RWPE2 (cell line): ENCODE measurements around the gene LRP1B.
A peak's percentile ranks its signal among the peaks of the same experiment; 100 is the strongest.

Experiments
- ATAC-seq: fragments of 200-7000 bp; cut with Tn5 transposase; 3 replicates; pipeline ENCODE4 v1.9.1; 2021; ENCODE audit warnings: low read depth
- DNase-seq: peaks from one replicate; pipeline ENCODE4 v3.0.0-alpha.2; 2020; ENCODE audit warnings: low spot score
- H3K27ac ChIP-seq: fragments of 450-650 bp; 2 replicates; pipeline ENCODE4 v1.5.1; 2017; ENCODE audit warnings: mild to moderate bottlenecking; ENCODE audit not compliant: poor library complexity, severe bottlenecking
- H3K27me3 ChIP-seq: fragments of 250-450 bp; sonication (Bioruptor Pico); 2 replicates; pipeline ENCODE4 v1.5.1; 2021; ENCODE audit warnings: mild to moderate bottlenecking, moderate library complexity; ENCODE audit not compliant: insufficient read depth, poor library complexity, severe bottlenecking
- H3K36me3 ChIP-seq: fragments of 250-450 bp; sonication (Bioruptor Pico); 2 replicates; pipeline ENCODE4 v1.5.1; 2020; ENCODE audit warnings: low read depth, mild to moderate bottlenecking, moderate library complexity
- H3K4me1 ChIP-seq: fragments of 250-450 bp; sonication (Bioruptor Pico); 2 replicates; pipeline ENCODE4 v1.5.1; 2021; ENCODE audit warnings: mild to moderate bottlenecking, moderate library complexity; ENCODE audit not compliant: insufficient read depth, poor library complexity, severe bottlenecking
- H3K4me3 ChIP-seq: fragments of 250-450 bp; sonication (Bioruptor Pico); 2 replicates; pipeline ENCODE4 v1.5.1; 2021; ENCODE audit warnings: mild to moderate bottlenecking, moderate library complexity; ENCODE audit not compliant: severe bottlenecking
- H3K9me3 ChIP-seq: fragments of 250-450 bp; sonication (Bioruptor Pico); 2 replicates; pipeline ENCODE4 v1.5.1; 2021; ENCODE audit warnings: mild to moderate bottlenecking, moderate library complexity; ENCODE audit not compliant: severe bottlenecking
- CTCF ChIP-seq: fragments of 450-650 bp; IDR thresholded peaks from one replicate; pipeline ENCODE4 v1.5.1; 2017; ENCODE audit warnings: mild to moderate bottlenecking, moderate library complexity; ENCODE audit not compliant: poor library complexity, severe bottlenecking

The LRP1B gene

GRCh38 chr2:142134911-142135310, 4.1 kb upstream of the LRP1B start:
- no peaks in the 10 kb centered on the region for H3K36me3 ChIP-seq
- H3K4me3 ChIP-seq = no peak overlapping the region
- no peaks in the 10 kb centered on the region for H3K9me3 ChIP-seq
- DNase-seq (no peak), ATAC-seq (no peak)
- TF ChIP-seq CTCF = no peak
- peaks cover 38% of the 10 kb centered on the region for H3K27me3 ChIP-seq
- H3K27ac ChIP-seq = no peak overlapping the region
- H3K4me1 ChIP-seq = no peaks in the 10 kb centered on the region

GRCh38 chr2:142130111-142131009, 456 bp downstream of the LRP1B start:
- no peak for TF ChIP-seq CTCF
- no peak overlapping the region for H3K27ac ChIP-seq
- H3K36me3 ChIP-seq = no peaks in the 10 kb centered on the region
- H3K9me3 ChIP-seq = no peaks in the 10 kb centered on the region
- ATAC-seq = peak; percentile 77
- peaks cover 49% of the 10 kb centered on the region for H3K27me3 ChIP-seq
- peak overlapping the region; percentile 26 for H3K4me3 ChIP-seq
- no peaks in the 10 kb centered on the region for H3K4me1 ChIP-seq
- peak; percentile 49 for DNase-seq

GRCh38 chr2:142128105-142128504, 2.7 kb downstream of the LRP1B start:
- no peaks in the 10 kb centered on the region for H3K4me1 ChIP-seq
- peaks cover 46% of the 10 kb centered on the region for H3K27me3 ChIP-seq
- TF ChIP-seq CTCF = no peak
- H3K36me3 ChIP-seq = no peaks in the 10 kb centered on the region
- DNase-seq (no peak), ATAC-seq (no peak)
- H3K9me3 ChIP-seq = no peaks in the 10 kb centered on the region
- H3K27ac ChIP-seq = no peak overlapping the region
- no peak overlapping the region for H3K4me3 ChIP-seq

DNA sequence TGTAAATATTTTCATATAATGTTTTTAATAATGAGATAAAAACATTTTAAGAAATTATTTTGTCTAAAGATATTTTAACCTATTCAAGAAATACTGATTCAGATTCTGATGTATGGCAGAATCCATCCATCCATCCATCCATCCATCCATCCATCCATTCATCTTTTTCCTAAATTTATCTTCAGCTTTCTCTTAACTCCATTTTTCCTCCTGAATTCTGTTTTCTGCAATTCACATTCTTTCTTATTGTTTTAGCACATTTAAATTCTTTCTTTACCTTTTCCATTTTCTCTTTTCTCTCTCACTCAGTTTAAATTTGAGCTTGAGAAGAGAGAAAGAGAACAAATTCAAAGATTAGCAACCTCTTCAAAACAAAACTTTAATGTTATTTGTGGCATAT, 3.6 kb downstream of the LRP1B start:
- Histone ChIP-seq H3K36me3 (no peaks in the 10 kb centered on the region), H3K4me3 (no peak overlapping the region), H3K9me3 (no peaks in the 10 kb centered on the region), H3K4me1 (no peaks in the 10 kb centered on the region), H3K27me3 (peaks cover 42% of the 10 kb centered on the region), H3K27ac (no peak overlapping the region)
- no peak for TF ChIP-seq CTCF
- DNase-seq = no peak
- no peak for ATAC-seq

DNA sequence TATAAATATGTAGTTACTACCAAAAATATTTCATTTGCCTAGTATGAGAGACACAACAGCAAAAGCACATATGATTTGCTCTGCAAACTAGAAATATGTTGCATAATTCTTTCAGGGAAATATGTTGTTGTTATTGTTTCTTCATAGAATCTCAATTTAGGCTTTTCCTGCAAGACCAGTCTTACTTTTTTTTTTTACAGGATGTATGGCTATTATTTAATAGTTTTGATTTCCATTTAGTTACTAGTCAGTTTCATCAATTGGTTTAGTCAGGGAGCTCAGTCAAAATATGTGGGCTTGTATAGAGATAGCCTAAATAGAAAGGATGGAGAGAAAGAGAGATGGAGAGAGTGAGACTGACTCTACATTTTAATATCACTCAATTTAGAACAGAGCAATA, 6.1 kb downstream of the LRP1B start:
- H3K27me3 ChIP-seq = peaks cover 22% of the 10 kb centered on the region
- H3K4me3 ChIP-seq = no peak overlapping the region
- DNase-seq (no peak), ATAC-seq (no peak)
- H3K27ac ChIP-seq = no peak overlapping the region
- H3K4me1 ChIP-seq = no peaks in the 10 kb centered on the region
- H3K36me3 ChIP-seq = no peaks in the 10 kb centered on the region
- TF ChIP-seq CTCF = no peak
- no peaks in the 10 kb centered on the region for H3K9me3 ChIP-seq
